Activated naive CD4-positive, alpha-beta T cell treated with anti-CD3 and anti-CD28 coated beads, Interleukin-2, amount 50 U/mL, for 24 hours (primary cell): ENCODE data around the gene EHD4.
A peak's percentile ranks its signal among the peaks of the same experiment; 100 is the strongest.

Experiments
- H3K27ac Mint-ChIP-seq: one replicate; pipeline ENCODE4 v1.8.0; 2021; ENCODE audit warnings: mild to moderate bottlenecking, mixed read lengths
- H3K27me3 Mint-ChIP-seq: one replicate; pipeline ENCODE4 v1.8.0; 2021; ENCODE audit warnings: mixed read lengths
- H3K36me3 Mint-ChIP-seq: one replicate; pipeline ENCODE4 v1.8.0; 2021; ENCODE audit warnings: mixed read lengths
- H3K4me1 Mint-ChIP-seq: one replicate; pipeline ENCODE4 v1.8.0; 2021; ENCODE audit warnings: mixed read lengths
- H3K4me3 Mint-ChIP-seq: one replicate; pipeline ENCODE4 v1.8.0; 2021; ENCODE audit warnings: mild to moderate bottlenecking, mixed read lengths
- H3K9me3 Mint-ChIP-seq: one replicate; pipeline ENCODE4 v1.8.0; 2021; ENCODE audit warnings: mixed read lengths

EHD4 gene

DNA sequence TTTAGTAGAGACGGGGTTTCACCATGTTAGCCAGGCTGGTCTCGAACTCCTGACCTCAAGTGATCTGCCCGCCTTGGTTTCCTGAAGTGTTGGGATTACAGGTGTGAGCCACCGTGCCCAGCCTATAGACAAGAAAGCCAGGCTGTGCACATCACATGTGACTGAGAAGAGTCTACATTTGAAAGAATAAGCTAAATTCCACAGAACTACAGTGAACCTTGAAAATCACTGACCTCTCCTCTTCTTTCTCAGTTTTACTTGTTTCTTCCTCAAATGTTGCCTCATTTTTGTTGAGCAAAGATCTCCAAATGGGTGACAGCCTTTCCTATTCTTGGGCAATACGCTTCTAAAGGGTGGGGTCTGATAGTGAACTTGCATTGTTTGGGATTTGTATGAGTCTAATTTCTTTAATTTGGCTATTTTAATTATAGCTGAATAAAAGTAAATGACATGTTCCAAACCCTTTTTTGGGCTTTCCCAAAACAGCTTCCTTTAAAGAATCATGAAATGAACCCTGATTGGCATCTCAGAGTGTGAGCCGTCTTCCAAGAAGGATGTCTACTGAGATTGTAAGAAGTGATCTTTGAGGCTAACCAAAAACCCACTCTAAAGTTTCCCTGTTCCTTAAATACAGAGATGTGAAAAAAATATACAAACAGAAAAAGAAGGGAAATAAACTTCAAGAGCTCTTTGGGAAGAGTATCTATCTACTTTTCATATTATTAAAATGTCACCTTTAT lies 56.9 kb downstream of the EHD4 start:
- Mint-ChIP-seq H3K9me3 (no peaks in the 10 kb centered on the region), H3K36me3 (peaks cover 6% of the 10 kb centered on the region), H3K4me3 (no peak overlapping the region), H3K27me3 (no peaks in the 10 kb centered on the region), H3K27ac (no peak overlapping the region), H3K4me1 (no peaks in the 10 kb centered on the region)

DNA sequence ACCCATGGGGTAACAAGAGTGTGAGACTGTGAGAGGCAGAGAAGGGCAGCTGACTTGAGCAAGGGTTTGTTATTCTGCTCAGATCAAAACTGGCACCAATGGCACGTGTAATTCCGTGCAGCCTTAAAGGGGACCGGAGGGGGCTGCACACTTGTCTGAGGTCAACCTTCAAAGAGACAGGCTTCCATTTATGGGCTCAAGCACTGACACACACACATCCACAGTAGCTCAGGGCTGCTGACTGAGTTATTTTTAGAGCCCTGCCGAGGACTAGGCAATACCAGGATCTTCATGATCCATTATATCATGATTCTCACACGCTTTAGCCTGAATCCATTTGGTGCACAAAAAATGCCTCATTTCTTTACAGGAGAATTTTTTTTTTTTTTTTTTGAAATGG lies 57.9 kb downstream of the EHD4 start:
- no peaks in the 10 kb centered on the region for H3K9me3 Mint-ChIP-seq
- no peak overlapping the region for H3K27ac Mint-ChIP-seq
- no peaks in the 10 kb centered on the region for H3K4me1 Mint-ChIP-seq
- no peaks in the 10 kb centered on the region for H3K27me3 Mint-ChIP-seq
- no peak overlapping the region for H3K4me3 Mint-ChIP-seq
- H3K36me3 Mint-ChIP-seq = peaks cover 6% of the 10 kb centered on the region

DNA sequence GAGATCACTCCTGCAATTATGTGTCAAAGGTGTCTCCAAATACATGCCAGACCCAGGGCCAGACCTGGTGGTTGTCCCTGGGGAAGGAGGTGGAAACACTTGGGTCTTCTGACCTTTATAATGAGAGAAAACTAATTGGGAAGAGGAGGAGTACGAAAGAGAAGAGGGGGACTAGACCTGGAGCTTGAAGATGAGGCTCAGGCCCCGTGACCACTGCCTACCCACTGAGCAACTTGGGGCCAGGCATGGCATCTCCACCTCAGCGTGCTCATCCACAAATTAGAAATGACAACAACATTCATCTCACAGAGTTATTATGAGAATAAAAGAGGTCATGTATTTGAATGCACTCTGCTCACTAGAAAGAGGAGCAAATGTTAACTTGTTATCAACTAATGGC lies 59.1 kb downstream of the EHD4 start:
- H3K27ac Mint-ChIP-seq = no peak overlapping the region
- no peaks in the 10 kb centered on the region for H3K27me3 Mint-ChIP-seq

GRCh38 chr15:41911691-41912345 lies 60.5 kb downstream of the EHD4 start:
- peaks cover 9% of the 10 kb centered on the region for H3K36me3 Mint-ChIP-seq
- H3K4me1 Mint-ChIP-seq = no peaks in the 10 kb centered on the region
- H3K4me3 Mint-ChIP-seq = no peak overlapping the region
- H3K27ac Mint-ChIP-seq = no peak overlapping the region
- H3K9me3 Mint-ChIP-seq = no peaks in the 10 kb centered on the region
- H3K27me3 Mint-ChIP-seq = no peaks in the 10 kb centered on the region

More for the DNA sequence above, 59.1 kb downstream of the EHD4 start:
- peaks cover 2% of the 10 kb centered on the region for H3K36me3 Mint-ChIP-seq
- no peak overlapping the region for H3K4me3 Mint-ChIP-seq
- H3K9me3 Mint-ChIP-seq = no peaks in the 10 kb centered on the region
- H3K4me1 Mint-ChIP-seq = no peaks in the 10 kb centered on the region

DNA sequence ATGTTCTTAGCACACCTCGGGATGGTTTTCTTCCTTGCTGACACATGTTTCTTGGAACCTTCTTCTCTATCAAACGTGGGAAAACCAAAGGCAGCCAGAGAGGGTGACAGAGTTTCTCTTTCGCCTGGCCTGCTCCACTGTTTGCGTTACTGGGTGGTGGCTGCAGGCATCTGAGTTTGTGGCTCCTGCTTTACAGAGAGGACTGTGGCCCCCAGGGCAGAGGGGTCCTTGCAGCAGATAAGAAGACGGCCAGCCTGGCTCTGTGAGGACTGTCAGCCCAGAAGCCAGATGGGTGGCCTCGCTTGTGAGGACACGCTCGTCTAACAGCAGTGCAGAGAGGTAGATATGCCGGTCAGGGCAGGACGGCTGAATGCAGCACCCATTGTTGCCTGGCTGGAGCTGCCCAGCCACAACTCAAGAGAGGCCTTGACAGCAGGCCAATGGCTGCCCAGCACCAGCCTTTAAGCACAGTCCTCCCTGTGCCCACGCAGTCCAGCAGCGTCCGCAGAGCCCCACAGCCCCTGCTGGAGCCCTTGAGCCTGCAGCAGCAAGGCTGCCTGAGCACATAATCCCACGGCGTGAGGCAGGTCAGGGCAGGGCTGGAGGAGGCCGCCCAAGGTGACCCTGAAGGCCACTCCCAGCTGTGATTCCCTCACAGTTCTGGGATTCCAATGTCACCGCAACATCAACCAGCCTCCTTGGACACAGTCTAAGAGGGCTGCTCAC lies 63.5 kb downstream of the EHD4 start:
- no peak overlapping the region for H3K27ac Mint-ChIP-seq
- no peaks in the 10 kb centered on the region for H3K9me3 Mint-ChIP-seq
- peaks cover 7% of the 10 kb centered on the region for H3K4me1 Mint-ChIP-seq
- H3K27me3 Mint-ChIP-seq = no peaks in the 10 kb centered on the region
- H3K36me3 Mint-ChIP-seq = peaks cover 12% of the 10 kb centered on the region
- H3K4me3 Mint-ChIP-seq = no peak overlapping the region

DNA sequence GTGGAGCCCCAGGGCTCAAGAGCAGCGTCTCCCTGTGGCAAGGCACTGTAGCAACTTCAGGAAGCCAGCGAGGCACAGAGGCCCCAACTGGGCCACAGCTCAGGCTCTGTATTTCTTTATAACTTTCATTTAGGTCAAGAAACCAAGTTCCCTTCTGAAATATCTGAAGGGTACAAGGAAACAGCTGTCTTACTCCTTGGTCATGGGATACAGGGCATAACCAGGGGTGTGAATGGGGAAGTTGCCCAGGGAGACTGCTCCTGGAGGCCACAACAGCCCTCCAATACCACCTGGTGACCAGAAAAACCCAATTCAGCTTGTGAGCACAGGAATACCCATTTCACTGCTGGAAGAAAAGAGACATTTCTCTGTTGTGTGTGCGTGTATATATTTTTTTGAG lies 65.2 kb downstream of the EHD4 start:
- Mint-ChIP-seq H3K4me3 (no peak overlapping the region), H3K27me3 (no peaks in the 10 kb centered on the region), H3K9me3 (no peaks in the 10 kb centered on the region), H3K36me3 (peaks cover 12% of the 10 kb centered on the region), H3K4me1 (peaks cover 7% of the 10 kb centered on the region), H3K27ac (no peak overlapping the region)

- H3K36me3 Mint-ChIP-seq = peaks cover 12% of the 10 kb centered on the region
- peaks cover 7% of the 10 kb centered on the region for H3K4me1 Mint-ChIP-seq
- H3K27ac Mint-ChIP-seq = no peak overlapping the region
- no peaks in the 10 kb centered on the region for H3K27me3 Mint-ChIP-seq
- H3K9me3 Mint-ChIP-seq = no peaks in the 10 kb centered on the region
- H3K4me3 Mint-ChIP-seq = no peak overlapping the region
Measured at GRCh38 chr15:41906608-41907007, 65.7 kb downstream of the EHD4 start.

- H3K9me3 Mint-ChIP-seq = no peaks in the 10 kb centered on the region
- no peaks in the 10 kb centered on the region for H3K27me3 Mint-ChIP-seq
- H3K27ac Mint-ChIP-seq = no peak overlapping the region
- H3K4me3 Mint-ChIP-seq = no peak overlapping the region
- peaks cover 12% of the 10 kb centered on the region for H3K36me3 Mint-ChIP-seq
- peaks cover 7% of the 10 kb centered on the region for H3K4me1 Mint-ChIP-seq
Measured at GRCh38 chr15:41905036-41905793, 67.1 kb downstream of the EHD4 start.

DNA sequence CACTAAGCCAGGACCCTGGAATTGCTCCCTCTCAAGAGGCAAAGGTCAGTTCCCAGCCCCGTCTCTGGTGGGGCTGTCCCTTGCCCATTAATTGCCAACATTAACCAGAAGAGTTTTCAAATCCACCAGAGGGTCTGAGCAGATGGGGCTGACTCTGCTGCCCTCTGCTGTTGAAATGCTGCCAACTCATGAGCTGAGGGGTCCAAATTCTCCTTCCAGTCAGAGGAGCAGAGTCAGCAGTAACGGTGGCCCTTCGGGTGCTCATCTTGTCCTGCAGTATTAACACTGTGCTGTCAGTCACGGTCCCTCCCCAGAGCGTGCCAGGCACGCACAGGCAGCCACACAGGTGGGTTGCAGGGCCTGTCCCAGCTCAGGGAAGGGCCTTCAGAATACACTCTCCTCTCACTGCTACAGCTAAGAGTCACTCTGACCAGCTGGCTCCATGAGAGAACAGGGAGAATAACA lies 67.8 kb downstream of the EHD4 start:
- Mint-ChIP-seq H3K27ac (no peak overlapping the region), H3K4me1 (peaks cover 7% of the 10 kb centered on the region), H3K27me3 (no peaks in the 10 kb centered on the region), H3K4me3 (no peak overlapping the region), H3K9me3 (no peaks in the 10 kb centered on the region), H3K36me3 (peaks cover 12% of the 10 kb centered on the region)

GRCh38 chr15:41903782-41904181 lies 68.6 kb downstream of the EHD4 start:
- no peaks in the 10 kb centered on the region for H3K27me3 Mint-ChIP-seq
- H3K27ac Mint-ChIP-seq = no peak overlapping the region
- H3K4me3 Mint-ChIP-seq = no peak overlapping the region
- peaks cover 12% of the 10 kb centered on the region for H3K36me3 Mint-ChIP-seq
- no peaks in the 10 kb centered on the region for H3K9me3 Mint-ChIP-seq
- H3K4me1 Mint-ChIP-seq = peaks cover 7% of the 10 kb centered on the region

- Mint-ChIP-seq H3K4me3 (no peak overlapping the region), H3K36me3 (peaks cover 4% of the 10 kb centered on the region), H3K4me1 (peaks cover 13% of the 10 kb centered on the region), H3K27me3 (no peaks in the 10 kb centered on the region), H3K9me3 (no peaks in the 10 kb centered on the region), H3K27ac (no peak overlapping the region)
Measured at GRCh38 chr15:41901431-41901830, 70.9 kb downstream of the EHD4 start.

- H3K4me3 Mint-ChIP-seq = no peak overlapping the region
- no peak overlapping the region for H3K27ac Mint-ChIP-seq
- H3K4me1 Mint-ChIP-seq = peaks cover 17% of the 10 kb centered on the region
- H3K9me3 Mint-ChIP-seq = no peaks in the 10 kb centered on the region
- no peaks in the 10 kb centered on the region for H3K36me3 Mint-ChIP-seq
- no peaks in the 10 kb centered on the region for H3K27me3 Mint-ChIP-seq
Measured at GRCh38 chr15:41900526-41901380, 71.6 kb downstream of the EHD4 start.

DNA sequence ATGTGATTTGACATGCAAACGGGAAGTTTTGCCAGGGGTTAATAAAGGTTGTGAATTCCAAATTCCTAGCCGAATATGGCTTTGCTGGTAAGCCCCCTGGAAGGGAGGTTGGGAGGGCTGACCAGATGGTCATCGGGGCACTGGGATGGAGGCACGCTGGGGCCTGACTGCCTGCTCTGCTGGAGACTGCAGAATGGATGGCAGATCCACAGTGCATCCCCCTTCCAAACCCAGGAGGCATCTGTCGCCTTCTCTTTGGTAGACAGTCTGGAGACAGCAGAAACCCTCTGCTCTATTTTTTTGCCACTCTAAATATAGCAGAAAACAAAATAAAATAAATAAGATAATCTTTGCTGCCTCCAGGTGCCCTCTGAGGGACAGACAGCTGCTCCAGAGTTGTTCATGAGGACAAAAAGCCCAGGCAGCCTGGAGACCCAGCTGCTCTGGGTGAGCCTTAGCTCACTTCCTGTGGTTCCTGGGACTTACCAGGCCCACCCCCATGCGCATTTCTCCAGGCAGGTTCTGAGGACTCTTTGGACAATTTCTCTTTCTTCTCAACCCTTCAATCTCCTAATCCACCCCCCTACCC lies 72.4 kb downstream of the EHD4 start:
- Mint-ChIP-seq H3K4me1 (peaks cover 24% of the 10 kb centered on the region), H3K4me3 (no peak overlapping the region), H3K27me3 (no peaks in the 10 kb centered on the region), H3K27ac (no peak overlapping the region), H3K36me3 (no peaks in the 10 kb centered on the region), H3K9me3 (no peaks in the 10 kb centered on the region)

DNA sequence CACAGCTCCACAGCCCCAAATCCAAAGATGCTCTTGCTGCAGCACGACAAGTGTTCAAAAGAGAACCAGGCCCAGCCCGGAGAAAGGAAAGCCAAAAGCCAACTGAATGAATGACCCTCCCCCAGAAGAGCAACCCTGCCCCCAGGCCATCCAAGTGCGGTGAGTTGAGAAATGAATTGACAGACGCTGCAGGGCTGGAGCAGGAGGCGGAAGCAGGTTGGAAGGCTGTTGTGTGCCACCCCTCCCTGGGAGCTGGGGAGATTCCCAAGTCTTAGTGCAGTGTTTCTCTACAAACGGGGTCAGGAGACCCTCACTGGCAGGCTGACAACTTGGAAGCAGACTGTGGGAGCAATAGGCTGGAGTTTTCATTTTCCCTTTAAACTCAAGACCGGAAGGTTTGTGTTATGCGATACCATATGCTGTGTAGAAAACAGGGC lies 75.0 kb downstream of the EHD4 start:
- no peaks in the 10 kb centered on the region for H3K9me3 Mint-ChIP-seq
- H3K27me3 Mint-ChIP-seq = no peaks in the 10 kb centered on the region
- H3K4me1 Mint-ChIP-seq = peaks cover 38% of the 10 kb centered on the region
- no peaks in the 10 kb centered on the region for H3K36me3 Mint-ChIP-seq
- H3K4me3 Mint-ChIP-seq = no peak overlapping the region
- H3K27ac Mint-ChIP-seq = peak overlapping the region; percentile 24
